Stimulated activated CD8-positive, alpha-beta memory T cell treated with anti-CD3 and anti-CD28 coated beads, Interleukin-7, amount 100 ng/mL, for 4 hours (primary cell): ENCODE data around the gene PRADC1.
A peak's percentile ranks its signal among the peaks of the same experiment; 100 is the strongest.
"Not testable (repeated sequence)": the region's sequence is repeated elsewhere in the genome, so short reads cannot be mapped to it uniquely, and the experiment has no call there.

Source experiments
- DNase-seq, 2 donors: peaks; one replicate each; pipeline ENCODE4 v3.0.0-alpha.2; 2020; ENCODE audit warnings: low read depth in 2 of 2

The PRADC1 gene

GRCh38 chr2:73233154-73233931, at the start of gene PRADC1:
Gene PRADC1, minus strand, starts transcription at chr2:73233239. Its CDS starts 79 bp downstream, at chr2:73233160.
- DNase-seq, result peak; percentile 92 to 94

- no peak for DNase-seq
These were observed 48.2 kb upstream of the PRADC1 start for GRCh38 chr2:73281244-73281643.

- no peak for DNase-seq
These were observed 46.8 kb upstream of the PRADC1 start for GRCh38 chr2:73279852-73280251.

GRCh38 chr2:73272270-73272669, 39.2 kb upstream of the PRADC1 start:
- DNase-seq, result no peak

GRCh38 chr2:73269686-73270465, 36.8 kb upstream of the PRADC1 start:
- DNase-seq, result no peak

GRCh38 chr2:73268830-73269685, 36.0 kb upstream of the PRADC1 start:
- DNase-seq, result peak in 1 of 2 donors; percentile 72

GRCh38 chr2:73268366-73268829, 35.4 kb upstream of the PRADC1 start:
- DNase-seq, result no peak

- DNase-seq, result no peak
These were observed 34.0 kb upstream of the PRADC1 start for GRCh38 chr2:73267008-73267407.

- DNase-seq, result no peak
These were observed 33.2 kb upstream of the PRADC1 start for GRCh38 chr2:73266061-73266901.

GRCh38 chr2:73265298-73266060, 32.4 kb upstream of the PRADC1 start:
- DNase-seq, result no peak

- DNase-seq, result no peak
These were observed 31.7 kb upstream of the PRADC1 start for GRCh38 chr2:73264783-73265182.

GRCh38 chr2:73264332-73264606, 31.2 kb upstream of the PRADC1 start:
- DNase-seq, result no peak

- DNase-seq, result no peak
These were observed 30.7 kb upstream of the PRADC1 start for GRCh38 chr2:73263540-73264331.

GRCh38 chr2:73262691-73263429, 29.8 kb upstream of the PRADC1 start:
- not testable (repeated sequence) for DNase-seq

GRCh38 chr2:73262108-73262651, 29.1 kb upstream of the PRADC1 start:
- no peak for DNase-seq

- no peak for DNase-seq
These were observed 27.4 kb upstream of the PRADC1 start for GRCh38 chr2:73260338-73260984.

GRCh38 chr2:73259704-73260337, 26.8 kb upstream of the PRADC1 start:
- no peak for DNase-seq

- no peak for DNase-seq
These were observed 26.2 kb upstream of the PRADC1 start for GRCh38 chr2:73259276-73259675.
